ENCODE measurements around the gene FZD4. TPM values are rescaled to one million over a fixed set of nuclear protein-coding genes. Genes with fewer than 3 reads are reported as not detected.
A peak's percentile ranks its signal among the peaks of the same experiment; 100 is the strongest.
"Not testable (repeated sequence)": the region's sequence is repeated elsewhere in the genome, so short reads cannot be mapped to it uniquely, and the experiment has no call there.

The FZD4 gene
- total RNA-seq, 1 donor from 2014 or later = 47.1 TPM

DNA sequence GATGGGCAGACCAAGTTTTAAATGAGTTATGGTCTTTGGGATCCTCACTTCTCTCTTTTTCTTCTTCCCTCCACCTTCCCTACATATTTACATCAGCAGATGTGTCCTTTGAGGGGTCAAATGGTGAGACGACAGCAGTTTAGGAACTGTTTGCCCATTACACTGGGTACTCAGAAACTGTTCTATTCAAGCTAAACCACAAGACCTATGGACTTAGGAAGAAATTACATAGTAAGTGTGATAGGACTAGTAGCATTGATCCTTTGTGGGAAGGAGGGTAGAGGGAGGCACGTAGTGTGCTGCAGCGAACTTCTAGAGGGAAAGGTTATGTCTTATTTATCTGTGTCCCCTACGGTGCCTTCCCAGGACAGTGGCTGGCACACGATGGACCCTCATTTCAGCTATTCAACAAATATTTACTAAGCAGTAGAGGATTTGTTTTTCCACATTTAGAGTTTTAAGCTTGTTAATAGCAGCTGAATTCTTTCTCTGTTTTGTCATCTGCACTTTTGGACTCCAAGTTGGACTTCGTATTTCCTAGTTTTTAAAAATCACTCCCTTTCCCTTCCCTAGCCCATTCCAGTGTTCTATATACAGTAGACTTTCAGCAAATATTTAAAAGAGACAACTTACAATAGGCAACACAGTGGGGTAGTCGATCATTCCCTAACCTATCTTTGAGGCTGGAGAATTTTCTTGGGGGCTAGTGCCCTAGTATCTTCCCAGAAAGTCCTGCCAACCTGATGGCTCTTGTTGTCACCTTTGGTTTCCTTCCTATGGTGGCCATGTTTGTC is 13.9 kb downstream of the FZD4 start:
- no peak for DNase-seq (ENCODE audit: extremely low spot score in 2 of 2)
- no peaks in the 10 kb centered on the region for H3K27me3 ChIP-seq
- H3K4me3 ChIP-seq = peak overlapping the region in 1 of 2 donors; percentile 23
- H3K27ac ChIP-seq = peak overlapping the region; percentile 81
- TF ChIP-seq, protein P1, sequence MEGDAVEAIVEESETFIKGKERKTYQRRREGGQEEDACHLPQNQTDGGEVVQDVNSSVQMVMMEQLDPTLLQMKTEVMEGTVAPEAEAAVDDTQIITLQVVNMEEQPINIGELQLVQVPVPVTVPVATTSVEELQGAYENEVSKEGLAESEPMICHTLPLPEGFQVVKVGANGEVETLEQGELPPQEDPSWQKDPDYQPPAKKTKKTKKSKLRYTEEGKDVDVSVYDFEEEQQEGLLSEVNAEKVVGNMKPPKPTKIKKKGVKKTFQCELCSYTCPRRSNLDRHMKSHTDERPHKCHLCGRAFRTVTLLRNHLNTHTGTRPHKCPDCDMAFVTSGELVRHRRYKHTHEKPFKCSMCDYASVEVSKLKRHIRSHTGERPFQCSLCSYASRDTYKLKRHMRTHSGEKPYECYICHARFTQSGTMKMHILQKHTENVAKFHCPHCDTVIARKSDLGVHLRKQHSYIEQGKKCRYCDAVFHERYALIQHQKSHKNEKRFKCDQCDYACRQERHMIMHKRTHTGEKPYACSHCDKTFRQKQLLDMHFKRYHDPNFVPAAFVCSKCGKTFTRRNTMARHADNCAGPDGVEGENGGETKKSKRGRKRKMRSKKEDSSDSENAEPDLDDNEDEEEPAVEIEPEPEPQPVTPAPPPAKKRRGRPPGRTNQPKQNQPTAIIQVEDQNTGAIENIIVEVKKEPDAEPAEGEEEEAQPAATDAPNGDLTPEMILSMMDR (IDR thresholded peaks at IDR 0.05) = no peak
- TF ChIP-seq POLR2AphosphoS5 (IDR thresholded peaks at IDR 0.05; ENCODE audit: insufficient read depth in 1 of 2, low read depth in 1 of 2) (no peak), POLR2A (IDR thresholded peaks at IDR 0.05) (no peak)
- peaks cover 47% of the 10 kb centered on the region for H3K4me1 ChIP-seq
- no peaks in the 10 kb centered on the region for H3K9me3 ChIP-seq
- intact Hi-C loops (cut with DNase I) = no loop called here
- H3K36me3 ChIP-seq = no peaks in the 10 kb centered on the region

DNA sequence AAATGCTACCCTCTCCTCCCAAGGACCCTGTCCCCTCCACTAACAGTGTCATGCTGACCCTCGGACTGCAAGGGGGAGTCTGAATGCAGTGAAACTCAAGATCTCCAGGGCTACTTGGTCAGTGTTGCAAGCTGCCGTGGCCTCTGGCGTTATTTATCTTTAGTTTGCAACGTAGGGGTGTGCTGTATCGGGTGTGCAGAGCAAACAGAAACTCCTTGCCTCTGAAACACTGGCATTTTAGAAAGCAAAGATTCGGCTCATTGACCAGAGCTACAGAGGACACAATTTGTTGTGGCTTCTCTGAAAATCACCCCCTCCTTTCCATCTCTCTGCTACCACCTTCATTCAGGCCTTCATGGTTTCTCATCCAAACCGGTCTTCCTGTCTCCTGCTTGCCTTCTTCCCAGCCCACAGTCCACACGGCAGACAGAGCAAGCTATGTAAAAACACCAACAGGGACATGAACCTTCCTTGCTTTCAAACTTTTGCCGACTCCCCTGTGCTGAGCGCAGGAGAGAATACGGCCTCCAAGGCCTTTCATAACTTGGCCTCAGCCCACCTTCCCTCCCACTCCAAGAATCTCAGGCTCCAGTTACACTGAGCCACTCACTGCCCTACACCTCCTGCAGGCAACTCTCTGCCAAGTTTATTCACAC is 14.9 kb downstream of the FZD4 start:
- peak overlapping the region in 1 of 2 donors; percentile 25 for H3K4me3 ChIP-seq
- H3K9me3 ChIP-seq = no peaks in the 10 kb centered on the region
- no peak for DNase-seq (ENCODE audit: extremely low spot score in 2 of 2)
- H3K4me1 ChIP-seq = peaks cover 44% of the 10 kb centered on the region
- peak overlapping the region; percentile 81 for H3K27ac ChIP-seq
- intact Hi-C loops (cut with DNase I) = no loop called here
- TF ChIP-seq, protein P1 (IDR thresholded peaks at IDR 0.05) = no peak
- TF ChIP-seq POLR2AphosphoS5 (IDR thresholded peaks at IDR 0.05; ENCODE audit: insufficient read depth in 1 of 2, low read depth in 1 of 2) (no peak), POLR2A (IDR thresholded peaks at IDR 0.05) (no peak)
- no peaks in the 10 kb centered on the region for H3K36me3 ChIP-seq
- H3K27me3 ChIP-seq = no peaks in the 10 kb centered on the region

DNA sequence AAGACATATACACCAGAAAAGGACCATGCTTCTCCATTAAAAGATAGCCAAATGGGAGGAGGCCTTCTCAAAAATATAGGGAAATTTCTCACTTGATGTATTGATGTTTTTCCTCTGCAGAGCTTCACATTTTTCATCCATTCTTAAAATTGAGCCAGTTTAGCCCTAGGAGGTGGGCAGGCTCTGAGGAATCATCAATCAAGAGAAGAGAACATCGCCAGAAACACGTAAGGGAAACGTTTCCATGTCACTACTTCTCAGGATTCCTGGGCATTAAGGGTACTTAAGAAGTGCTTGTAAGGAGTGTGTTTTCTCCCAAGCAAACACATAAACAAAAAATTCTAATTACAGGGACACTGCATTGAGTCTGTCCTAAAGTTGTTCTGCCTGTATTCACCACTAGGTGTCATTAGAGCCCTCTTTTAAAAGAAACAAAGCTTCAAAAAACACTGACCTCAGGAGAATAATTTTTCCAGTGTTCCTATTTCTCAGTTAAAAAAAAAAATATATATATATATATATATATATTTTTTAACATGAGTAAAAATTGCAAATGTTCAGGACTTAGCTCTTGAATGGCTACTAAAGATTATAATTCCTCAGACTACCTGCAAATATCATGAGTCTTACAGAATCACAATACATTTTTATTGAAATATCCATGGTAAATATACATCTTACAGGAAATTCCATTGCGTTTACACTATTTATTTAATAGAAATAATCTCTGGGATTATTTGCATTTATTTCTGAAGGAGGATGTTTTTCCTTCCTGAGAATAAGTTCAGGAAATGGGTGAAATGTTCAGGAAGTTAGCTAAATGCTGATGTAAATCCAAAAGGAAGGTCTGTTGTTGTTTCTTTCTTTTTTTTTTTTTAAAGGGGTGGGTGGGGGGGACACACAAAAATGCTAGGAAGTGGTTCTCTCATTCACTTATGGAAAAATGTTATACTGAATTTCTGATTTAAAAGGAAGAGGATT is 16.0 kb downstream of the FZD4 start:
- no peak for DNase-seq (ENCODE audit: extremely low spot score in 2 of 2)
- intact Hi-C loops (cut with DNase I) = loop anchor here (5.0 kb wide), 2 partner anchors 353 to 483 kb away; no protein-coding TSS in a partner anchor
- Histone ChIP-seq H3K4me3 (no peak overlapping the region), H3K27me3 (no peaks in the 10 kb centered on the region), H3K4me1 (peaks cover 54% of the 10 kb centered on the region), H3K36me3 (no peaks in the 10 kb centered on the region), H3K9me3 (no peaks in the 10 kb centered on the region), H3K27ac (peak overlapping the region; percentile 81)
- TF ChIP-seq, protein P1 (IDR thresholded peaks at IDR 0.05) = peak; percentile 50 to 67 (median 52)
- no peak for TF ChIP-seq POLR2AphosphoS5 (IDR thresholded peaks at IDR 0.05; ENCODE audit: insufficient read depth in 1 of 2, low read depth in 1 of 2)

DNA sequence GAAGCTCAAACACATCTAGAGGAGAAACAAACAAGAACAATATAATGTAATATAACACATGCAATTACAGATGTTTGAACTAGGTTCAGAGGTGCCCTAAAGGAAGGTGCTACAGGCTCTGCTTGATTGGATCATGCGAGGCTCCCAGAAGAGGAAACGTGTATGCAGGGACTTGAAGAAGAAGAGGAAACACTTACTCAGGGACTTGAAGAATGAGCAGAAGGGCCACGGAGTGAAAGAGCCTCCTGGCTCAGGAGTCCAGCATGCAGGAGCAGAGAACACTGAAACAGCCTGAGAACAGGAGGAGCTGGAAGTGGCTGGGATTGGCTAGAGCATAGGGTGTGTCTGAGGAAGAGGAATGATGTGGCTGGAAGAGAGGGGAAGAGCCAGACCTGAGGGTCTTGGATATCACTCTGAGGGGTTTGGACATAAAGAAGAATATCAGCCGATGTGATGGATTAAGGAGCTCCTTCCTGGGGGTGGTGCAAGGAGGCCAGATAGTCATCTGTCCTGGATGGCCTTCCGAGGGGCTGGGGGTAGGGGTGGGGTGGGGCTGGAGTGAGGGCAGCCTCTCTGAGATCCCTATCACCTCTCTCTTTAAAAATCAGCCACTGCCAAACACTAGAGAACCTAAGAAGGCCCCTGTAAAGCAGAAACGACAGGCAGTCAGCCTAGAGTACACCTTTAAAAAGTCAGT is 16.8 kb downstream of the FZD4 start:
- Histone ChIP-seq H3K4me1 (peaks cover 62% of the 10 kb centered on the region), H3K27ac (no peak overlapping the region), H3K4me3 (no peak overlapping the region), H3K27me3 (no peaks in the 10 kb centered on the region), H3K9me3 (no peaks in the 10 kb centered on the region), H3K36me3 (no peaks in the 10 kb centered on the region)
- DNase-seq (ENCODE audit: extremely low spot score in 2 of 2) = no peak
- intact Hi-C loops (cut with DNase I) = loop anchor here (5.0 kb wide), 2 partner anchors 354 to 484 kb away; no protein-coding TSS in a partner anchor
- TF ChIP-seq, protein P1 (IDR thresholded peaks at IDR 0.05) = no peak
- no peak for TF ChIP-seq POLR2AphosphoS5 (IDR thresholded peaks at IDR 0.05; ENCODE audit: insufficient read depth in 1 of 2, low read depth in 1 of 2)
- TF ChIP-seq POLR2A (IDR thresholded peaks at IDR 0.05) = no peak

DNA sequence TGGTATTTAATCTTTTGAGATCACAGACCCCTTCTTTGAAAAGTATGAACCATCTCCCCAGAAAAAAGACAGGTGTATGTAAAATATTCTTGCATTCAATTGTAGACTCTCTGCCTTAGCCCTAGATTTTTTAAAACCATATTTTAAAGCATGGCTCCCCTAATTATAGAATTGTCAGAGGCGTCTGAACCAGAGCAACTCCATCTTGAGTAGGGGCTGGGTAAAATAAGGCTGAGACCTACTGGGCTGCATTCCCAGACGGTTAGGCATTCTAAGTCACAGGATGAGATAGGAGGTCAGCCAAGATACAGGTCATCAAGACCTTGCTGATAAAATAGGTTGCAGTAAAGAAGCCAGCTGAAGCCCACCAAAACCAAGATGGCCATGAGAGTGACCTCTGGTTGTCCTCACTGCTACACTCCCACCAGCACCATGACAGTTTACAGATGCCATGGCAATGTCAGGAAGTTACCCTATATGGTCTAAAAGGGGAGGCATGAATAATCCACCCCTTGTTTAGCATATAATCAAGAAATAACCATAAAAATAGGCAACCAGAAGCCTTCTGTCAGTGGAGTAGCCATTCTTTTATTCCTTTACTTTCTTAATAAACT is 17.9 kb downstream of the FZD4 start:
- peaks cover 67% of the 10 kb centered on the region for H3K4me1 ChIP-seq
- DNase-seq (ENCODE audit: extremely low spot score in 2 of 2); H3K27me3 ChIP-seq; H3K4me3 ChIP-seq; H3K27ac ChIP-seq; H3K9me3 ChIP-seq; H3K36me3 ChIP-seq: not testable (repeated sequence)
- intact Hi-C loops (cut with DNase I) = loop anchor here (5.0 kb wide), 2 partner anchors 355 to 485 kb away; no protein-coding TSS in a partner anchor
